A204.1 (cell line): ENCODE measurements around the gene CACNB4.
A peak's percentile ranks its signal among the peaks of the same experiment; 100 is the strongest.
"Not testable (repeated sequence)": the region's sequence is repeated elsewhere in the genome, so short reads cannot be mapped to it uniquely, and the experiment has no call there.

ENCODE experiments used
- FAIRE-seq: peaks from 2 replicates; lab custom pipeline; 2012; peaks lifted over from hg19 to GRCh38; lab: Jason Lieb, UNC

The CACNB4 gene

DNA sequence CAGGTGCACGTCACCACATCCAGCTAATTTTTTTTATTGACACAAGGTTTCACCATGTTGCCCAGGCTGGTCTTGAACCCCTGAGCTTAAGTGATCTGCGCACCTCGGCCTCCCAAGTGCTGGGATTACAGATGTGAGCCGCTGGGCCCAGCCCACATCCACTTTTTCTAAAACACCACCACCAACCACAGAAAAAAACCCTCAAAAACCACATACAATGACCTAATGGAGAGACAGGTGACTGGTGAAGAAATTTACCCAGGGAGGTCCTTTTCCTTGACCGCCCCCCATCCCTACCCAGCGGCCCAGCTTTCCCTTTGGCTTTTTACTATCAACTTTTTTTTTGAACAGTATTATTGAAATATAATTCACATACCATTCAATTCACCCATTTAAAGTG lies 47.9 kb downstream of the CACNB4 start:
- no peak for FAIRE-seq

- FAIRE-seq = no peak
Measured at GRCh38 chr2:152050341-152050740, 48.5 kb downstream of the CACNB4 start.

GRCh38 chr2:152049541-152049940 lies 49.3 kb downstream of the CACNB4 start:
- FAIRE-seq = no peak

- FAIRE-seq = no peak
Measured at GRCh38 chr2:152047824-152048471, 50.9 kb downstream of the CACNB4 start.

GRCh38 chr2:152046940-152047339 lies 51.9 kb downstream of the CACNB4 start:
- FAIRE-seq = no peak

DNA sequence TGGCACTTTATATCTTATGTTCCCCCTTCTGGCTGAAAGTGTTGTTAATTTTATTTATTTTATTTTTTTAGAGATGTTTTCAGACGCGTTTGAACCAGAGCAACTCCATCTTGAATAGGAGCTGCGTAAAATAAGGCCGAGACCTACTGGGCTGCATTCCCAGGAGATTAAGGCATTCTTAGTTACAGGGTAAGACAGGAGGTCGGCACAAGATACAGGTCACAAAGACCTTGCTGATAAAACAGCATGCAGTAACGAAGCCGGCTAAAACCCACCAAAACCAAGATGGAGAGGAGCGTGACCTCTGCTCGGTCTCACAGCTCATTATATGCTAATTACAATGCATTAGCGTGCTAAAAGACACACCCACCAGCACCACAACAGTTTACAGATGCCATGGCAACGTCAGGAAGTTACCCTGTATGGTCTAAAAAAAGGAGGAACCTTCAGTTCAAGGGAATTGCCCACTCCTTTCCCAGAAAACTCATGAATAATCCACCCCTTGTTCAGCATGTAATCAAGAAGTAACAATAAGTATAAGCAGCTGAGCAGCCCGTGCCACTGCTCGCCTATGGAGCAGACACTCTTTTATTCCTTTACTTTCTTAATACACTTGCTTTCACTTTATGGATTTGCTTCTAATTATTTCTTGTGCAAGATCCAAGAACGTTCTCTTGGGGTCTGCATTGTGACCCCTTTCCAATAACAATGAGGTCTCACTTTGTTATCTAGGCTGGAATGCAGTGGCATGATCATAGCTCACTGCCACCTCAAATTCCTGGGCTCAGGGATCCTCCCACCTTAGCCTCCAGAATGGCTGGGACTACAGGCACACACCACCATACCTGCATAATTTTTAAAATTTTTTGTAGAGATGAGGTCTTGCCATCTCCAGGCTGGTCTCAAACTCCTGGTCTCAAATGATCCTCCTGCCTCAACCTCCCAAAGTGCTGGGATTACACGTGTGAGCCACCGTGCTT lies 55.9 kb downstream of the CACNB4 start:
- FAIRE-seq = no peak

DNA sequence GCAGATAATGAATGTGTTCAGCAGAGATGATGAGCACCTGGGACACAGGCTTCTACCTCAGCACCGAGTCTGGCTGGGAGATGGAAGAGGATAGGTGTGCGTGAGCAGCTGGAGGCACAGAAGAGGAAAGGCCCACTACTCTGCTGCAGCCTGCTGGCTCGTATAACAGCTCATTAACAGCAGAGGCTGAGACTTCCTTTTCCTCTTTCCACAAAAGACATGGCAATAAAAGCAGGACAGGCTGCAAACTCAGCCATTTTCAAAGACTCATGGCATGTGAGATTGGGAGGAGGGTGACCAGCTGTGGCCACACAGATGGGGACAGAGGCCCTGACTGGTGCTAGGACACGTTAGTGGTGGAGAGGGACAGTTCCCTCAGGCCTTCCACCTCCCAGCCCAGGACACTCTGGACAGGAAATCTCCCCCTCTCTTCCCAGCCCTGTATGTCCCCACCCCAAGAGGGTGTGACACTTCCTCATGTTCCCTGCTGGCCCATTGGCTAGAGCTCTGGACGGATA lies 60.3 kb downstream of the CACNB4 start:
- FAIRE-seq = no peak

- FAIRE-seq = no peak
Measured at GRCh38 chr2:152037743-152038435, 61.0 kb downstream of the CACNB4 start.

- FAIRE-seq = peak; percentile 81
Measured at GRCh38 chr2:152036611-152037469, 62.0 kb downstream of the CACNB4 start.

DNA sequence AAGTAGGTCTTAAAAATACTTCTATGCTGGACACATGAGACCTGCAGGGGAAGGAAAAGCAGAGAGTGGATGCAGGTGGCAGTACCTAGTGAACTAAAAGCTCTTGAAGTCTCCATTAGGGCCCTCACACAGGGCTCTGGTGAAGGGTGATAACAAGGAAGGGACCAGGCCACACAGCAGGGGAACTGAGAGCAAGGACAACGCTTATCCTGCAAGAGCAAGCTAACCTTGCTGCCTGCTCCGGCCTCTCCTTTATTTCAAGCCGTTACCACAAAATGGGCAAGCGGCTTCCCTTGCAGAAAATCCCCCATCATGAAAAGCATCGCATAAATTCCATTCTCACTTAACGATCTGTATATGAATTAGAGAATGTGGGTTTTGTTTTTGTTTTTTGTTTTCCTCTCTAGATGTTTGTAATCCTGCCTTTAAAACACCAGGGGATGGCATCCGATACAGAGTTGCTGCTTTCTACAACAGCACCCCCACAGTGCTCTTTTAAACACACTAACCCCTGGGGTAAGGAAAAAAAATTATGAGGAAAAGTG lies 64.5 kb downstream of the CACNB4 start:
- FAIRE-seq = no peak

- FAIRE-seq = no peak
Measured at GRCh38 chr2:152033011-152033925, 65.6 kb downstream of the CACNB4 start.

DNA sequence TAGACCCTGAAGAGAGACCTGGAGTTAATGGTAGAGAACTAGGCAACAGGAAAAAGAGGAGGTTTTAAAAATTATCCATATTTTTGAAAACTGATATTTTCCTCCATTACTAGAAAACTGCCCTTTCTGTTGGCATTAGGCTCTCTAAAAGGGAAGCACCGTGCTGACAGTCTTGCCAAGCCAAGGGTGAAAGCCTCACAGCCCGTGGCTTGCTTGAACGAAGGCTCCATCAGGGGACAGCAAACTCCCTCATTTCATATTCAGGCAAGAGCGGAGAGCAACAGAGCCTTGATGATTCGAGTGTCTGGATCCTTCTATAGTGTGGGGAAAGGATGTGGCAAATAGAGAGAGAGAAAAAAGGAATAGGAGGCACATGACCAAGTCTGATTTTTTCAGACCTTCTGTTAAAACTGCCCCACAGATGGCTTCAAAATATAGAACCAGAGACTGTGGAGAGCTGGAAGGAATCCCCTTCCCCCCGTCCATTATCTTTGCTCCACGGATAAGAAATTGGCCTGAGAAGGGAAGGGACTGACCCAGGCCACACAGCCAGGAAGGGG lies 67.0 kb downstream of the CACNB4 start:
- no peak for FAIRE-seq

DNA sequence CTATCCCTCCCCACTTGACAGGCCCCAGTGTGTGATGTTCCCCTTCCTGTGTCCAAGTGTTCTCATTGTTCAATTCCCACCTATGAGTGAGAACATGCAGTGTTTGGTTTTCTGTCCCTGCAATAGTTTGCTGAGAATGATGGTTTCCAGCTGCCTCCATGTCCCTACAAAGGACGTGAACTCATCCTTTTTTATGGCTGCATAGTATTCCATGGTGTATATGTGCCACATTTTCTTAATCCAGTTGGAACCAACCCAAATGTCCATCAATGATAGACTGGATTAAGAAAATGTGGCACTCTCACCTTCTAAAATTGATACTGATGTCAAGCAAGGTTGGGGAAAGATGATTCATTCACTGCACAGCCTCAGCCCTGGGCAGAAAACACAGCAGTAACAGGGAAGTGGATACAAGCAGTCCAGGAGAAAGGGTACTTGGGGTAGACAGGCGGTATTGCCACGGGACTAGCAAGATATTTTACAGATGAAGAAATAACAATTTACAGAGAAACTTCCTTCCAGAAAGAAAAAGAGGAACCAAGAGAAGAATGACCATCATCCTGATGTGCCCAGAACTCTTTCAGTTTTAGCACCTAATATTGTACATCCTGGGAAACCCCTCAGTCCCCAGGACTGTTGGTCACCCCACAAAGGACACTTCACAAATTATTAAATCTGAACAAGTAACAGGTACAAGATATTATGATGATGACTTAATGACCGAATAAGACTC lies 68.1 kb downstream of the CACNB4 start:
- FAIRE-seq = not testable (repeated sequence)

GRCh38 chr2:152028182-152028862 lies 70.5 kb downstream of the CACNB4 start:
- no peak for FAIRE-seq

- FAIRE-seq = peak; percentile 96
Measured at GRCh38 chr2:152025678-152026287, 73.1 kb downstream of the CACNB4 start.

- FAIRE-seq = no peak
Measured at GRCh38 chr2:152024477-152024876, 74.4 kb downstream of the CACNB4 start.

DNA sequence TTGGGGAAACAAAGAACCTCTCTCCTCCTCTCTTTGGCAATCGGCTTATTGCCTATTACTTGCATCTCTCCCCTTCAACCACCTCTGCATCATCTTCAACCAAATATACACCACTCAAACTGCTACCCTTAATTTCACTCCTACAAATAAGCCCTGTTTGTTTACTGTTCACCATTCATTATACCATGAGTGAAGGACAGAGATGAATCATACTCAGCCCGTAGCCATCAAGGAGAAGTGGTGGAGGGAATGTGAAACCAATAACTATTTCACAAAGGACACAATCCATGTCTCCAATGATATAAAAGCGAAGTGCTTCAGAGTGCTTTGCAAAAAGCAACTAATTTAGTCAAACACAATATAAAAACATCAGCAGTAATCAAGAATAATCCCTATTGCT lies 76.8 kb downstream of the CACNB4 start:
- FAIRE-seq = no peak

- FAIRE-seq = not testable (repeated sequence)
Measured at GRCh38 chr2:152021001-152021400, 77.8 kb downstream of the CACNB4 start.
